Lower leg skin (tissue), 3 donors: ENCODE results near the gene ASB4.

Source experiments
- CTCF ChIP-seq, 3 donors: fragments of 450-650 bp; IDR thresholded peaks; one replicate each; pipeline ENCODE4 v1.5.1; 2016; ENCODE audit warnings: antibody characterized with exemption in 3 of 3, mild to moderate bottlenecking in 3 of 3, moderate library complexity in 2 of 3
- POLR2A ChIP-seq, 2 donors: fragments of 450-650 bp; IDR thresholded peaks; one replicate each; pipeline ENCODE4 v1.6.1; 2016 to 2017; ENCODE audit warnings: antibody characterized with exemption in 2 of 2, mild to moderate bottlenecking in 1 of 2, moderate library complexity in 1 of 2

GRCh38 chr7:95529701-95530100 lies 44.0 kb downstream of the ASB4 start:
- no peak for TF ChIP-seq CTCF (IDR thresholded peaks at IDR 0.05)
- TF ChIP-seq POLR2A (IDR thresholded peaks at IDR 0.05) = no peak
